ENCODE results near the gene CLBA1. TPM values are rescaled to one million over a fixed set of nuclear protein-coding genes. Genes with fewer than 3 reads are reported as not detected.

Gene CLBA1
- total RNA-seq, 1 donor from 2014 or later: 16.2 TPM

DNA sequence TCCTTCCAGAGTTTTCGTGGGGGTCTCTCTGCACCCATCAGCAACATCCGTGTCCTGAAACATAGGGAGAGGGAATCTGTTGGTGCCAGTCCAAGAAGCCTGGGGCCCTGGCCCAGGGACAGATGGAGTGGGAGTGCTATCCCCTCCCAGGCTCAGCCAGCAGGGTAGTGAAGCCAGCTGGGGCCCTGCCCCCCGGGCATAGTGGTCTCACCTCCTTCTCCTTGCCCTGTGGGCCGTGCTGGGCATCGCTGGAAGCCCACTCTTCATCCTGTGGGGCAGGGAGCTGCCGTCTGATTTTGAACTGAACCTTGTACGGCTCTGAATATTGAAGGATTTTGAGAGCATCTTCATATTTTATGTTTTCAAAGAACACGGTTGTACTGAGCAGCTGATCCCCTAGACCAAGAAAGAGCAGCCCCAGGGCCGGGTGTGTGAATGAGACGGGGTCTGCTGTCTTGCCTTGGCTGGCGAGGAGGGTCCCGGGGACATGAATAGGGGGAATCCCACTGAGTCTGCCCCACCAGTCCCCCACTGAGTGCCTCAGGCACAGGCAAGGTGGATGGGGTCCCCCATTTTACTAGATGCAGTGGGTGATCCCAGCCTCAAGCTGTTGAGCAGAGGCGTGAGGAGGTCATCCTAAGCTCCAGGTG, 30.7 kb upstream of the CLBA1 start:
- H3K9me3 Mint-ChIP-seq: no peaks in the 10 kb centered on the region
- peaks cover 26% of the 10 kb centered on the region for H3K27me3 Mint-ChIP-seq
- H3K27ac Mint-ChIP-seq: no peak overlapping the region
- H3K4me1 Mint-ChIP-seq (ENCODE audit: unreplicated experiment): no peaks in the 10 kb centered on the region
- H3K36me3 Mint-ChIP-seq: no peaks in the 10 kb centered on the region
- DNase-seq (ENCODE audit: extremely low spot score, unreplicated experiment): no peak
- H3K4me3 Mint-ChIP-seq: no peak overlapping the region
- TF ChIP-seq, protein P1, sequence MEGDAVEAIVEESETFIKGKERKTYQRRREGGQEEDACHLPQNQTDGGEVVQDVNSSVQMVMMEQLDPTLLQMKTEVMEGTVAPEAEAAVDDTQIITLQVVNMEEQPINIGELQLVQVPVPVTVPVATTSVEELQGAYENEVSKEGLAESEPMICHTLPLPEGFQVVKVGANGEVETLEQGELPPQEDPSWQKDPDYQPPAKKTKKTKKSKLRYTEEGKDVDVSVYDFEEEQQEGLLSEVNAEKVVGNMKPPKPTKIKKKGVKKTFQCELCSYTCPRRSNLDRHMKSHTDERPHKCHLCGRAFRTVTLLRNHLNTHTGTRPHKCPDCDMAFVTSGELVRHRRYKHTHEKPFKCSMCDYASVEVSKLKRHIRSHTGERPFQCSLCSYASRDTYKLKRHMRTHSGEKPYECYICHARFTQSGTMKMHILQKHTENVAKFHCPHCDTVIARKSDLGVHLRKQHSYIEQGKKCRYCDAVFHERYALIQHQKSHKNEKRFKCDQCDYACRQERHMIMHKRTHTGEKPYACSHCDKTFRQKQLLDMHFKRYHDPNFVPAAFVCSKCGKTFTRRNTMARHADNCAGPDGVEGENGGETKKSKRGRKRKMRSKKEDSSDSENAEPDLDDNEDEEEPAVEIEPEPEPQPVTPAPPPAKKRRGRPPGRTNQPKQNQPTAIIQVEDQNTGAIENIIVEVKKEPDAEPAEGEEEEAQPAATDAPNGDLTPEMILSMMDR (conservative IDR thresholded peaks at IDR 0.05): no peak

DNA sequence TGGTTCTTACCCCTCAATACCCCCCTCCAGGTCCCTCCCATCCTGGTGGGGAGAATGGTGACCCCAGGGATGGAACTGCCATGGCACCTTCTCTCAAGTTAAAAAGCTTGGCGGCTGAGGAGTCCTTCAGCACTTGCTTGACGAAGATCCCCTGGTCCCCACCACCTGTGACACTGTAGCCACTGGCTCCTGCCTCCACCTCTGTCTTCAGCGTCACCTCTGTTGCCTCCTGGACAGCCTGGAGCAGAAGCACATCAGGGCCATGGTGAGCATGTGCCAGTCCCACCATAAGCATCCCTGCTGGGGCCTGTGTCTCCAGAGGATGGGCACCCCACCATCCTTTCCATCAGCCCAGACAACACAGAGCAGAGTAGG, 30.2 kb upstream of the CLBA1 start:
- H3K9me3 Mint-ChIP-seq: no peaks in the 10 kb centered on the region
- H3K27me3 Mint-ChIP-seq: peaks cover 28% of the 10 kb centered on the region
- H3K36me3 Mint-ChIP-seq: no peaks in the 10 kb centered on the region
- no peaks in the 10 kb centered on the region for H3K4me1 Mint-ChIP-seq (ENCODE audit: unreplicated experiment)
- TF ChIP-seq, protein P1 (conservative IDR thresholded peaks at IDR 0.05): no peak
- H3K27ac Mint-ChIP-seq: no peak overlapping the region
- H3K4me3 Mint-ChIP-seq: no peak overlapping the region
- no peak for DNase-seq (ENCODE audit: extremely low spot score, unreplicated experiment)

DNA sequence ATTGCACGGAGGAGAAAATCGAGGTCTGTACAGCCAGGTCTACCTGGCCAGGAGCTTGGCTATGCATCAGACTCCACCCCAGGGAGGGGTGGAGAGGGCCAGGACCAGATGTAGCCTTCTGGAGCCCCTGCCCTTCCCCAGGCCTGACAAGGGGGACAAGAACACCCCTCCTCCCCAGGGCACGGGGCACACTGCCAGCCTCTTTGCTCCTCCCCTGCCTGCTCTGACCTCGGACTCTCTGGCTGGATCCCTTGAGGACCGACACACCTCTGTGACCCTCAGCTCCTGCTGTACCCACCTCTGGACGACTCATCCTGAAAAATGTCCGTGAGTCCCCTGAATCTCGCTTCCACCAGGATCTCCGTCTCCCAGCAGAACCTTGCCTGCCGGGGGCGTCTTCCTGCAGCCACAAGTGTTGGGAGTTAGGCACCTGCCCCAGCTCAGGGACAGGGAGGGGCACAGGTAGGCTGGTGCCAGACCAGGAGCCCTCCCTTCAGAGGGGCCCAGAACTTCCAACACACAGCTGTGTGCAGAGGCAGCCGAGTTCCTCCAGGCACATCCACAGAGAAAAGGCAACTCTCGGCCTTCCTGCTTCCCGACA, 29.2 kb upstream of the CLBA1 start:
- Mint-ChIP-seq H3K27ac (no peak overlapping the region), H3K4me1 (ENCODE audit: unreplicated experiment) (no peaks in the 10 kb centered on the region), H3K27me3 (peaks cover 31% of the 10 kb centered on the region), H3K9me3 (no peaks in the 10 kb centered on the region), H3K36me3 (no peaks in the 10 kb centered on the region), H3K4me3 (no peak overlapping the region)
- TF ChIP-seq, protein P1 (conservative IDR thresholded peaks at IDR 0.05): no peak
- no peak for DNase-seq (ENCODE audit: extremely low spot score, unreplicated experiment)

DNA sequence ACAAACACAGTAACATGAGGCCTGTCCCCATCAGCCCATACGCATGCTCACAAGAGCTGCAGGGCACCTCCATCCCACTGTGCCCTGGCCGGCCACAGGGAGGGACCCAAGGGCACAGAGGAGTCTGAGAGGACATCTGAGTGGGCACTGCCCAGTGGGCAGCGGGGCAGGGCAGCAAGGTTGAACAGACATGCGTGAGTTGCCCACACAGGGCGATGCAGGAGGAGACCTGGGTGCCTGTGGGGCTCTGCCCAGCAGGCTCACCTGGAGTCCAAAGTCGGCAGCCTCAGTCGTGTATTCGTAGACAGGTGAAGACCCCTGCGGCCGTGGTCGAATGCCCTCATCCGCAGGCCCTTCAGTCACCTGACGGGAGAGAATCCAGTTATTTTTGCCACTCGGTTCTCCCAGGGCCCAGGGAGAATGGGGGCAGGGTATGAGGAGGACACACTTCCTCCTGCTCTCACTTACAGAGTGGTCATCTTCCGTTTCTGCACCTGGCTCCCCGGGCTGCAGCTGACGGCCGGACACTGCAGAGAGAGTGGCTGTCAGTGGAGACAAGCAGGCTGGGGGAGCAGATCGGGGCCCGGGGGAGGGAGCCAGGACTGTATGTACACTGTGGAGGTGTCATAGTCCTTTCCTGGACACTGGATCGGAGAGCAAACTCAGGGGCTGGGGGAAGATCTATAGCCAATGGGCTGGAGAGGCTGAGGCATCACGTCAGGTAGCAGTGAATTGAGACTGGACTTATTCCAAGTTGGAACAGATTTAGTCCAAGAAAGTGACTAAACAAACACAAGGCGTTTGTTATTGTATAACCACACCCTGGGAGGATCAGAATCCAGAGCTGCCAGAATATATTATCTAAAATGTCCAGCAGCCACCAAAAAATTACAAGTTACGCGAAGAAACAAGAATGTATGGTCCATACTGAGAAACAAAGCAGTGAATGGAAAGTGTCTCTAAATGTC, 28.2 kb upstream of the CLBA1 start:
- TF ChIP-seq, protein P1 (conservative IDR thresholded peaks at IDR 0.05): no peak
- Mint-ChIP-seq H3K4me3 (no peak overlapping the region), H3K27ac (no peak overlapping the region), H3K4me1 (ENCODE audit: unreplicated experiment) (no peaks in the 10 kb centered on the region), H3K36me3 (no peaks in the 10 kb centered on the region), H3K27me3 (peaks cover 36% of the 10 kb centered on the region), H3K9me3 (no peaks in the 10 kb centered on the region)
- no peak for DNase-seq (ENCODE audit: extremely low spot score, unreplicated experiment)

DNA sequence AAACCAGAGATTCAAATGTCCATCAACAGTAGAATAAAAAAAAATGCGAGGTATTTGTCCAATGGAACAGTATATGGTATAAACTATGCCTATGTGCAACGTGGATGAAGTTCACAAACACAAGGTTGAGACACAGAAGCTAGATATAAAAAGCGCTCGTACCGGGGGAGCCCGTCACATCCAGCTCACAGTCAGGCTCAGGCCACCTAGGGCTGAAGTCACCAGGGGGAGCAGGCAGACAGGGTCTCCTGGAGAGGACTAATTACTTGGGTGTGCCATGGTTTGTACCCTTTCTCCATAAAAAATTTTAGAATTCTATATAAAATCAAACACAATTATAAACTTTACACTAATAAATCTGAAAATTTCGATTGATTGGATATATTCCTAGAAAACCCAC, 21.0 kb upstream of the CLBA1 start:
- Mint-ChIP-seq H3K36me3 (no peaks in the 10 kb centered on the region), H3K4me1 (ENCODE audit: unreplicated experiment) (peaks cover 4% of the 10 kb centered on the region), H3K27me3 (peaks cover 16% of the 10 kb centered on the region), H3K27ac (no peak overlapping the region), H3K9me3 (no peaks in the 10 kb centered on the region), H3K4me3 (no peak overlapping the region)
- TF ChIP-seq, protein P1 (conservative IDR thresholded peaks at IDR 0.05): no peak
- DNase-seq (ENCODE audit: extremely low spot score, unreplicated experiment): no peak
